ENCODE data around the gene TMEM212.

Gene TMEM212

GRCh38 chr3:171802590-171802956 is 40.6 kb upstream of the TMEM212 start:
- no peak overlapping the region for H3K4me2 ChIP-seq (ENCODE audit: low read depth, low read length, poor library complexity, severe bottlenecking)
- no peaks in the 10 kb centered on the region for H3K79me2 ChIP-seq (ENCODE audit: insufficient read depth, low read length)
- no peak for TF ChIP-seq EZH2phosphoT487 (IDR thresholded peaks at IDR 0.05; ENCODE audit: borderline replicate concordance)
- TF ChIP-seq CTCF (conservative IDR thresholded peaks at IDR 0.05; ENCODE audit: low read length), result no peak
- H3K4me3 ChIP-seq (ENCODE audit: low read length, poor library complexity, severe bottlenecking), result no peak overlapping the region
- no peaks in the 10 kb centered on the region for H3K27me3 ChIP-seq (ENCODE audit: insufficient read depth, low read length, poor library complexity, severe bottlenecking)
- H3K36me3 ChIP-seq (ENCODE audit: insufficient read depth, low read length), result no peaks in the 10 kb centered on the region
- H3K9ac ChIP-seq (ENCODE audit: low read depth, low read length, poor library complexity, severe bottlenecking), result no peak overlapping the region
- no peaks in the 10 kb centered on the region for H4K20me1 ChIP-seq (ENCODE audit: insufficient read depth, low read length, poor library complexity, severe bottlenecking)
- no peak overlapping the region for H2AFZ ChIP-seq (ENCODE audit: low read length)
- H3K4me1 ChIP-seq (ENCODE audit: insufficient read depth, low read length, poor library complexity, severe bottlenecking), result peaks cover 8% of the 10 kb centered on the region
- no peaks in the 10 kb centered on the region for H3K9me3 ChIP-seq (ENCODE audit: insufficient read depth, low read depth, low read length)
- no peaks in the 10 kb centered on the region for H3K9me2 ChIP-seq (replicated peaks; ENCODE audit: low read depth, low read length)
- no peaks in the 10 kb centered on the region for H3F3A ChIP-seq (ENCODE audit: low read depth)

GRCh38 chr3:171803044-171803443 is 40.1 kb upstream of the TMEM212 start:
- Histone ChIP-seq H3K4me3 (ENCODE audit: low read length, poor library complexity, severe bottlenecking) (no peak overlapping the region), H3K4me1 (ENCODE audit: insufficient read depth, low read length, poor library complexity, severe bottlenecking) (peaks cover 8% of the 10 kb centered on the region), H3K9me2 (replicated peaks; ENCODE audit: low read depth, low read length) (no peaks in the 10 kb centered on the region), H3K27me3 (ENCODE audit: insufficient read depth, low read length, poor library complexity, severe bottlenecking) (no peaks in the 10 kb centered on the region), H3K79me2 (ENCODE audit: insufficient read depth, low read length) (no peaks in the 10 kb centered on the region), H3K4me2 (ENCODE audit: low read depth, low read length, poor library complexity, severe bottlenecking) (no peak overlapping the region), H3F3A (ENCODE audit: low read depth) (no peaks in the 10 kb centered on the region), H4K20me1 (ENCODE audit: insufficient read depth, low read length, poor library complexity, severe bottlenecking) (no peaks in the 10 kb centered on the region), H2AFZ (ENCODE audit: low read length) (no peak overlapping the region), H3K36me3 (ENCODE audit: insufficient read depth, low read length) (no peaks in the 10 kb centered on the region), H3K9ac (ENCODE audit: low read depth, low read length, poor library complexity, severe bottlenecking) (no peak overlapping the region), H3K9me3 (ENCODE audit: insufficient read depth, low read depth, low read length) (no peaks in the 10 kb centered on the region)
- TF ChIP-seq EZH2phosphoT487 (IDR thresholded peaks at IDR 0.05; ENCODE audit: borderline replicate concordance) (no peak), CTCF (conservative IDR thresholded peaks at IDR 0.05; ENCODE audit: low read length) (no peak)

GRCh38 chr3:171804618-171805389 is 38.3 kb upstream of the TMEM212 start:
- Histone ChIP-seq H3K9me2 (replicated peaks; ENCODE audit: low read depth, low read length) (no peaks in the 10 kb centered on the region), H3K36me3 (ENCODE audit: insufficient read depth, low read length) (no peaks in the 10 kb centered on the region), H3K9ac (ENCODE audit: low read depth, low read length, poor library complexity, severe bottlenecking) (no peak overlapping the region), H4K20me1 (ENCODE audit: insufficient read depth, low read length, poor library complexity, severe bottlenecking) (no peaks in the 10 kb centered on the region), H2AFZ (ENCODE audit: low read length) (no peak overlapping the region), H3K9me3 (ENCODE audit: insufficient read depth, low read depth, low read length) (no peaks in the 10 kb centered on the region), H3K4me1 (ENCODE audit: insufficient read depth, low read length, poor library complexity, severe bottlenecking) (peaks cover 8% of the 10 kb centered on the region), H3K4me2 (ENCODE audit: low read depth, low read length, poor library complexity, severe bottlenecking) (no peak overlapping the region), H3F3A (ENCODE audit: low read depth) (no peaks in the 10 kb centered on the region), H3K27me3 (ENCODE audit: insufficient read depth, low read length, poor library complexity, severe bottlenecking) (no peaks in the 10 kb centered on the region), H3K79me2 (ENCODE audit: insufficient read depth, low read length) (no peaks in the 10 kb centered on the region), H3K4me3 (ENCODE audit: low read length, poor library complexity, severe bottlenecking) (no peak overlapping the region)
- TF ChIP-seq CTCF (conservative IDR thresholded peaks at IDR 0.05; ENCODE audit: low read length), result no peak
- TF ChIP-seq EZH2phosphoT487 (IDR thresholded peaks at IDR 0.05; ENCODE audit: borderline replicate concordance), result no peak
